ENCODE data around the gene USP51.
"Not testable (repeated sequence)": the region's sequence is repeated elsewhere in the genome, so short reads cannot be mapped to it uniquely, and the experiment has no call there.

The USP51 gene

GRCh38 chrX:55489314-55490009 is at the start of gene USP51:
TSS of gene USP51 (minus strand) at chrX:55489848. CDS start at chrX:55488939, 909 bp downstream.
- no peak for DNase-seq (ENCODE audit: low read depth in 2 of 2)

GRCh38 chrX:55524487-55524886 is 34.8 kb upstream of the USP51 start:
- DNase-seq (ENCODE audit: low read depth in 2 of 2): no peak

- no peak for DNase-seq (ENCODE audit: low read depth in 2 of 2)
Measured at GRCh38 chrX:55523356-55523755, 33.7 kb upstream of the USP51 start.

- no peak for DNase-seq (ENCODE audit: low read depth in 2 of 2)
Measured at GRCh38 chrX:55522596-55523276, 33.1 kb upstream of the USP51 start.

GRCh38 chrX:55521687-55522086 is 32.0 kb upstream of the USP51 start:
- DNase-seq (ENCODE audit: low read depth in 2 of 2): no peak

- DNase-seq (ENCODE audit: low read depth in 2 of 2): not testable (repeated sequence)
Measured at GRCh38 chrX:55516794-55517481, 27.3 kb upstream of the USP51 start.

- DNase-seq (ENCODE audit: low read depth in 2 of 2): not testable (repeated sequence)
Measured at GRCh38 chrX:55513045-55513737, 23.5 kb upstream of the USP51 start.

- not testable (repeated sequence) for DNase-seq (ENCODE audit: low read depth in 2 of 2)
Measured at GRCh38 chrX:55508410-55509152, 18.9 kb upstream of the USP51 start.

GRCh38 chrX:55507699-55508098 is 18.1 kb upstream of the USP51 start:
- DNase-seq (ENCODE audit: low read depth in 2 of 2): not testable (repeated sequence)

- not testable (repeated sequence) for DNase-seq (ENCODE audit: low read depth in 2 of 2)
Measured at GRCh38 chrX:55507010-55507409, 17.4 kb upstream of the USP51 start.

GRCh38 chrX:55490974-55491373 is 1.3 kb upstream of the USP51 start:
- no peak for DNase-seq (ENCODE audit: low read depth in 2 of 2)

- no peak for DNase-seq (ENCODE audit: low read depth in 2 of 2)
Measured at GRCh38 chrX:55490121-55490520, 473 bp upstream of the USP51 start.

- DNase-seq (ENCODE audit: low read depth in 2 of 2): peak; percentile 25 to 34
Measured at GRCh38 chrX:55488593-55489313, 895 bp downstream of the USP51 start.

GRCh38 chrX:55488006-55488592 is 1.5 kb downstream of the USP51 start:
- DNase-seq (ENCODE audit: low read depth in 2 of 2): no peak

GRCh38 chrX:55487143-55487542 is 2.5 kb downstream of the USP51 start:
- DNase-seq (ENCODE audit: low read depth in 2 of 2): no peak

- DNase-seq (ENCODE audit: low read depth in 2 of 2): no peak
Measured at GRCh38 chrX:55486736-55487135, 2.9 kb downstream of the USP51 start.

GRCh38 chrX:55484948-55485347 is 4.7 kb downstream of the USP51 start:
- no peak for DNase-seq (ENCODE audit: low read depth in 2 of 2)

GRCh38 chrX:55480390-55481062 is 9.1 kb downstream of the USP51 start:
- no peak for DNase-seq (ENCODE audit: low read depth in 2 of 2)

GRCh38 chrX:55479956-55480355 is 9.7 kb downstream of the USP51 start:
- not testable (repeated sequence) for DNase-seq (ENCODE audit: low read depth in 2 of 2)

- DNase-seq (ENCODE audit: low read depth in 2 of 2): not testable (repeated sequence)
Measured at GRCh38 chrX:55465791-55466190, 23.9 kb downstream of the USP51 start.

All from stimulated activated CD8-positive, alpha-beta memory T cell treated with anti-CD3 and anti-CD28 coated beads, Interleukin-2, amount 100 ng/mL, for 48 hours (primary cell).